ENCODE measurements around the gene SOX1.

The SOX1 gene

GRCh38 chr13:112119192-112120030, 52.5 kb downstream of the SOX1 start:
- no peak for DNase-seq (ENCODE audit: low read depth, low spot score)
- Histone ChIP-seq H3K9me3 (ENCODE audit: insufficient read depth, low read length) (no peaks in the 10 kb centered on the region), H3K36me3 (ENCODE audit: insufficient read depth, insufficient read length, low read length) (no peaks in the 10 kb centered on the region), H3K4me1 (ENCODE audit: insufficient read depth, insufficient read length) (no peaks in the 10 kb centered on the region), H3K27me3 (ENCODE audit: insufficient read depth, insufficient read length) (peaks cover 14% of the 10 kb centered on the region), H3K4me3 (ENCODE audit: insufficient read length, low read depth) (no peak overlapping the region), H3K9ac (ENCODE audit: insufficient read length, low read depth) (no peak overlapping the region)
- no peak for TF ChIP-seq SUZ12 (IDR thresholded peaks at IDR 0.05; ENCODE audit: extremely low read depth, insufficient read depth, insufficient read length)
- TF ChIP-seq YY1 (IDR thresholded peaks at IDR 0.05; ENCODE audit: insufficient read depth, insufficient read length): no peak
- no peak for TF ChIP-seq ZNF274 (IDR thresholded peaks at IDR 0.05; ENCODE audit: low read depth, low read length)

DNA sequence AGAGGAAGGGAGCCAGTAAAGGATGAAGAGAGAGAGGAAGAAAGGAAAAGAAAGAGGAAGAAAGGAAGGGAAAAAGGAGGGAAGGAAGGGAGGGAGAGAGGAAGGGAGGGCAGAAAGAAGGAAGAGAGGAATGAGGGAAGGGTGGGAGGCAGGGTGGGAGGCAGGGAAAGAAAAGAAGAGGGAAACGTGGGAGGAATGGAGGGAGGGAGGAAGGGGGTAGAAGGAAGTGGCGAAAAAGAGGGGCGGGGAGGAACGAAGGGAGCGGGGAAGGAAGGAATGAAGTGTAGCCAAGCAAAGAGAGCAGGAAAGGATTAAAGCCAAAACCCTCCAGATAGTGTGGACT, 53.1 kb downstream of the SOX1 start:
- peaks cover 12% of the 10 kb centered on the region for H3K27me3 ChIP-seq (ENCODE audit: insufficient read depth, insufficient read length)
- no peaks in the 10 kb centered on the region for H3K36me3 ChIP-seq (ENCODE audit: insufficient read depth, insufficient read length, low read length)
- TF ChIP-seq YY1 (IDR thresholded peaks at IDR 0.05; ENCODE audit: insufficient read depth, insufficient read length): no peak
- TF ChIP-seq ZNF274 (IDR thresholded peaks at IDR 0.05; ENCODE audit: low read depth, low read length): no peak
- TF ChIP-seq SUZ12 (IDR thresholded peaks at IDR 0.05; ENCODE audit: extremely low read depth, insufficient read depth, insufficient read length): no peak
- no peak overlapping the region for H3K4me3 ChIP-seq (ENCODE audit: insufficient read length, low read depth)
- H3K4me1 ChIP-seq (ENCODE audit: insufficient read depth, insufficient read length): no peaks in the 10 kb centered on the region
- H3K9me3 ChIP-seq (ENCODE audit: insufficient read depth, low read length): no peaks in the 10 kb centered on the region
- no peak overlapping the region for H3K9ac ChIP-seq (ENCODE audit: insufficient read length, low read depth)
- no peak for DNase-seq (ENCODE audit: low read depth, low spot score)

Measured in NT2/D1 (cell line).